Mesenchymal stem cell (in vitro differentiated cells and primary cell): ENCODE data around the gene ALDH18A1.

Source experiments
- DNase-seq: peaks from one replicate; pipeline ENCODE4 v3.0.0-alpha.2; 2013
- H2AFZ ChIP-seq: one replicate; pipeline ENCODE4 v1.6.1; 2013; ENCODE audit warnings: low read depth, mild to moderate bottlenecking, control low read depth, inconsistent platforms, low read length, moderate library complexity
- H2AK5ac ChIP-seq: 2 replicates; pipeline ENCODE4 v1.6.1; 2013; ENCODE audit warnings: low read length, moderate library complexity, mild to moderate bottlenecking, inconsistent platforms; ENCODE audit not compliant: severe bottlenecking
- H2BK120ac ChIP-seq: one replicate; pipeline ENCODE4 v1.6.1; 2013; ENCODE audit warnings: low read depth, mild to moderate bottlenecking, inconsistent platforms, low read length, moderate library complexity
- H2BK12ac ChIP-seq, 2 experiments: one replicate each; pipeline ENCODE4 v1.6.1; 2013; ENCODE audit warnings: inconsistent platforms in 2 of 2, low read length in 2 of 2, mild to moderate bottlenecking in 2 of 2, moderate library complexity in 2 of 2, control low read depth in 1 of 2
- H2BK15ac ChIP-seq: one replicate; pipeline ENCODE4 v1.6.1; 2013; ENCODE audit warnings: mild to moderate bottlenecking, low read depth, inconsistent platforms; ENCODE audit not compliant: poor library complexity, severe bottlenecking
- H2BK5ac ChIP-seq: 2 replicates; pipeline ENCODE4 v1.6.1; 2013; ENCODE audit warnings: low read depth, mild to moderate bottlenecking, low read length, control low read depth, inconsistent platforms; ENCODE audit not compliant: poor library complexity, severe bottlenecking
- H3K14ac ChIP-seq, 2 experiments: one replicate each; pipeline ENCODE4 v1.6.1; 2013; ENCODE audit warnings: inconsistent platforms in 2 of 2, low read length in 2 of 2, control low read depth in 1 of 2, mild to moderate bottlenecking in 1 of 2, moderate library complexity in 1 of 2
- H3K18ac ChIP-seq, 2 experiments: one replicate each; pipeline ENCODE4 v1.6.1; 2013; ENCODE audit warnings: inconsistent platforms in 2 of 2, low read length in 2 of 2, control low read depth in 1 of 2, low read depth in 1 of 2, mild to moderate bottlenecking in 1 of 2
- H3K23ac ChIP-seq, 2 experiments: one replicate each; pipeline ENCODE4 v1.6.1; 2013; ENCODE audit warnings: inconsistent platforms in 2 of 2, low read length in 2 of 2, mild to moderate bottlenecking in 2 of 2, moderate library complexity in 2 of 2, control low read depth in 1 of 2
- H3K27ac ChIP-seq: 2 replicates; pipeline ENCODE4 v1.5.1; 2013; ENCODE audit warnings: mild to moderate bottlenecking, moderate library complexity, low read length, control low read depth, inconsistent platforms; ENCODE audit not compliant: poor library complexity, severe bottlenecking
- H3K27me3 ChIP-seq, 2 experiments: 2 replicates each; pipeline versions ENCODE4 v1.6.1 to v1.7.0; 2013; ENCODE audit warnings: low read length in 2 of 2, mild to moderate bottlenecking in 2 of 2, moderate library complexity in 2 of 2, control low read depth in 1 of 2, inconsistent platforms in 1 of 2; ENCODE audit not compliant: control insufficient read depth in 1 of 2, insufficient read depth in 1 of 2
- H3K36me3 ChIP-seq, 2 experiments: 2 replicates each; pipeline versions ENCODE4 v1.6.1 to v1.7.0; 2013; ENCODE audit warnings: low read length in 2 of 2, control low read depth in 1 of 2, inconsistent platforms in 1 of 2, low read depth in 1 of 2, mild to moderate bottlenecking in 1 of 2; ENCODE audit not compliant: insufficient read depth in 2 of 2, control insufficient read depth in 1 of 2
- H3K4ac ChIP-seq, 2 experiments: one replicate each; pipeline ENCODE4 v1.6.1; 2013; ENCODE audit warnings: inconsistent platforms in 2 of 2, low read length in 2 of 2, mild to moderate bottlenecking in 2 of 2, moderate library complexity in 2 of 2, control low read depth in 1 of 2, low read depth in 1 of 2
- H3K4me1 ChIP-seq: 2 replicates; pipeline ENCODE4 v1.6.1; 2013; ENCODE audit warnings: low read depth, low read length, control low read depth; ENCODE audit not compliant: control insufficient read depth, insufficient read depth
- H3K4me2 ChIP-seq: 2 replicates; pipeline ENCODE4 v1.6.1; 2013; ENCODE audit warnings: low read length, mild to moderate bottlenecking, inconsistent platforms; ENCODE audit not compliant: poor library complexity, severe bottlenecking
- H3K4me3 ChIP-seq, 2 experiments: 2 replicates each; pipeline versions ENCODE4 v1.5.1 to v1.7.0; 2013; ENCODE audit warnings: low read length in 2 of 2, mild to moderate bottlenecking in 2 of 2, control low read depth in 1 of 2, low read depth in 1 of 2; ENCODE audit not compliant: insufficient read depth in 1 of 2
- H3K79me1 ChIP-seq: replicated peaks from 2 replicates; pipeline ENCODE4 v1.6.1; 2013; ENCODE audit warnings: mild to moderate bottlenecking, control low read depth, low read length, inconsistent platforms; ENCODE audit not compliant: poor library complexity, severe bottlenecking
- H3K9ac ChIP-seq: 2 replicates; pipeline ENCODE4 v1.7.0; 2013; ENCODE audit warnings: mild to moderate bottlenecking, low read length, moderate library complexity
- H3K9me3 ChIP-seq: 2 replicates; pipeline ENCODE4 v1.7.0; 2013; ENCODE audit warnings: mild to moderate bottlenecking, low read length; ENCODE audit not compliant: control insufficient read depth
- H4K8ac ChIP-seq: one replicate; pipeline ENCODE4 v1.6.1; 2013; ENCODE audit warnings: inconsistent platforms, mild to moderate bottlenecking, low read length, moderate library complexity
- H4K91ac ChIP-seq: one replicate; pipeline ENCODE4 v1.6.1; 2013; ENCODE audit warnings: mild to moderate bottlenecking, low read length, inconsistent platforms
- WGBS: methylation state at CpG from one replicate; pipeline ENCODE4 v1.1.7; 2013; ENCODE audit warnings: mixed read lengths; 5-methylcytosine and 5-hydroxymethylcytosine counted together

ALDH18A1 gene

DNA sequence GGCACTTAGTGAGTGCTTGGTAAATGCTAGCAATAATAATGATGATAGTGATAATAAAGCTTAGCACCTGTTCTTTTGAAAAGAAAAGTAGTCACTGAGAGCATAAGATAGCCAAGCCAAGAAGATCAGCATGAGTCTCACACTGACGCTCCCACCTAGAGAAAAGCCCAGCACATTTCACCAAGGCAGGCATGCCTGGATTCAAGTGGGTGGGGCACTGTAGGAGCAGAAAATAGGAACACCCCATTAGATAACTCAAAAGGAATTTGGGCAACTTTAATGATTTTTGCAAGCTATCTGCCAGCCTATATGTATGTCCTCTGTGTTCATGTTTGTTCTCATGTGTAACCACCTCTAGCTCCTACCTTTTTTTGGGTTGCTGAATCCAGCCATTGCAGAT lies 77.2 kb downstream of the ALDH18A1 start:
- Histone ChIP-seq H2BK120ac (no peak overlapping the region), H2BK15ac (no peak overlapping the region), H3K4me1 (no peaks in the 10 kb centered on the region), H3K9ac (no peak overlapping the region), H4K91ac (no peak overlapping the region), H2BK5ac (no peak overlapping the region), H3K18ac (no peak overlapping the region), H3K23ac (no peak overlapping the region), H3K27me3 (peaks cover 26 to 39% of the 10 kb centered on the region in 2 experiments), H4K8ac (no peak overlapping the region), H2AFZ (no peak overlapping the region), H3K36me3 (no peaks in the 10 kb centered on the region), H2BK12ac (no peak overlapping the region), H3K27ac (no peak overlapping the region), H3K4me2 (no peak overlapping the region), H3K4ac (no peak overlapping the region), H2AK5ac (no peak overlapping the region), H3K79me1 (no peaks in the 10 kb centered on the region), H3K9me3 (no peaks in the 10 kb centered on the region), H3K14ac (no peak overlapping the region), H3K4me3 (no peak overlapping the region)
- no peak for DNase-seq
- WGBS, result 80% methylated on average over 1 of the region's 1 CpG

DNA sequence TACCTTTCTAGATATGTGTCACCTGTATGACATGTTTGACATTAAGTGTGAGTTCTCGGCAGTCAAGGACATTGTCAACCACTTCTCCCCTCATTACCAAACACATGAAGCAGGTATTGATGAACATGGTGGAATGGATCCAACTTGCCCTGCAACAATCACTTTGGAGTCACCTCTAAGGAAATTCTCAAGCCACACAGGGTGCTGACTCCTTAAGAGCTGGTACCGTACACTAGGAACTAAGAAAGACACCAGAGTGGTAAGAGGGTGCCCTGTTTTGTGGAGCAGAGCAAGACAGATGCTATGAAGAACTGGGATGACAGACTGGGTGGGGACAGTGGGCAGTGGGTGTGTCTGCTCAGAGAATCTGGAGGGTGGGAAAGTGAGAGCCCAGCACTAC lies 77.9 kb downstream of the ALDH18A1 start:
- no peak overlapping the region for H4K91ac ChIP-seq
- no peak overlapping the region for H2BK120ac ChIP-seq
- no peak overlapping the region for H2BK5ac ChIP-seq
- peaks cover 31 to 38% of the 10 kb centered on the region in 2 experiments for H3K27me3 ChIP-seq
- H2BK12ac ChIP-seq, result no peak overlapping the region
- H3K9ac ChIP-seq, result no peak overlapping the region
- H3K4me1 ChIP-seq, result no peaks in the 10 kb centered on the region
- WGBS, result 92% methylated on average over 1 of the region's 2 CpGs
- H3K18ac ChIP-seq, result no peak overlapping the region
- no peak overlapping the region for H3K14ac ChIP-seq
- no peak overlapping the region for H3K27ac ChIP-seq
- no peak overlapping the region for H4K8ac ChIP-seq
- no peak overlapping the region for H2AFZ ChIP-seq
- no peaks in the 10 kb centered on the region for H3K9me3 ChIP-seq
- no peaks in the 10 kb centered on the region for H3K79me1 ChIP-seq
- H3K4me2 ChIP-seq, result no peak overlapping the region
- no peak overlapping the region for H2AK5ac ChIP-seq
- H3K36me3 ChIP-seq, result no peaks in the 10 kb centered on the region
- H3K23ac ChIP-seq, result no peak overlapping the region
- no peak overlapping the region for H2BK15ac ChIP-seq
- no peak for DNase-seq
- no peak overlapping the region for H3K4ac ChIP-seq
- H3K4me3 ChIP-seq, result no peak overlapping the region

DNA sequence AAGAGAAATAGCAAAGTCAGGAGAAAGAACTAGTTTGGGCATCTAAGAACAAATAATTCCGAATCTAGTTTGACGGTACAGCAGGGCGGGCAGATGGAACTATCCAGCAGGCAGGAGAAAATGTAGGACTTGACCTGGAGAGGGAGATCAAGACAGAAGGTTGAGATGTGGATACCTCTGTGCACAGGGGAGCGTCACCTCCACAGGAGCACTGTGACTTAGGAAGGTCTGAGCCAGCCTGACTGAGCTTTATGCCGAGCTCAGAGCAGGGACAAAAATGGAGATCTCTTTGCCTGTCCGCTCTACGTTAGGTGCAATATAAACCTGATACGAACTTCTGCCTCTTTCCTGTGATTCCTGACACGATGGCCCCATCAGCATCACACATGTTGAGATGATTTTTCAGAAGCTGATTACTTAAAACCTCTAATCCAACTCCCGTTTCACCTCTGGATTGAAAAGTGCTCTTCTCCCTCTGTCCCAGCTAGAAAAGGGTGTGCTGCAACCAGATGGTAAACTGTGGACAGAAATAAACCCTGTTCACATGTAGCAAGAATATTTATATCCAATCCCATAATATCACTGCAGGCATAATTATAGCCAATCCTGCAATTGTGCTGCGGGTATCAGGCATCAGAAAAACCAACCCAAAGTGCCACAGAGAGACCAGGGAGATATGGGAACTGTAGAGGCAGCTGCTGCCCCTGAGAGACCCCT lies 81.7 kb downstream of the ALDH18A1 start:
- H3K14ac ChIP-seq, result no peak overlapping the region
- H4K91ac ChIP-seq, result no peak overlapping the region
- H2BK5ac ChIP-seq, result no peak overlapping the region
- H4K8ac ChIP-seq, result no peak overlapping the region
- H3K4me3 ChIP-seq, result no peak overlapping the region
- no peak overlapping the region for H2BK15ac ChIP-seq
- H2AK5ac ChIP-seq, result no peak overlapping the region
- no peaks in the 10 kb centered on the region for H3K79me1 ChIP-seq
- no peak overlapping the region for H3K23ac ChIP-seq
- no peak overlapping the region for H3K27ac ChIP-seq
- WGBS, result 80% methylated on average over 11 of the region's 11 CpGs
- H2BK12ac ChIP-seq, result no peak overlapping the region
- no peak overlapping the region for H3K9ac ChIP-seq
- no peaks in the 10 kb centered on the region for H3K9me3 ChIP-seq
- H3K18ac ChIP-seq, result no peak overlapping the region
- DNase-seq, result no peak
- H3K4me2 ChIP-seq, result no peak overlapping the region
- no peak overlapping the region for H2BK120ac ChIP-seq
- no peak overlapping the region for H3K4ac ChIP-seq
- H3K36me3 ChIP-seq, result no peaks in the 10 kb centered on the region
- H3K4me1 ChIP-seq, result no peaks in the 10 kb centered on the region
- no peak overlapping the region for H2AFZ ChIP-seq
- peaks cover 22 to 29% of the 10 kb centered on the region in 2 experiments for H3K27me3 ChIP-seq

DNA sequence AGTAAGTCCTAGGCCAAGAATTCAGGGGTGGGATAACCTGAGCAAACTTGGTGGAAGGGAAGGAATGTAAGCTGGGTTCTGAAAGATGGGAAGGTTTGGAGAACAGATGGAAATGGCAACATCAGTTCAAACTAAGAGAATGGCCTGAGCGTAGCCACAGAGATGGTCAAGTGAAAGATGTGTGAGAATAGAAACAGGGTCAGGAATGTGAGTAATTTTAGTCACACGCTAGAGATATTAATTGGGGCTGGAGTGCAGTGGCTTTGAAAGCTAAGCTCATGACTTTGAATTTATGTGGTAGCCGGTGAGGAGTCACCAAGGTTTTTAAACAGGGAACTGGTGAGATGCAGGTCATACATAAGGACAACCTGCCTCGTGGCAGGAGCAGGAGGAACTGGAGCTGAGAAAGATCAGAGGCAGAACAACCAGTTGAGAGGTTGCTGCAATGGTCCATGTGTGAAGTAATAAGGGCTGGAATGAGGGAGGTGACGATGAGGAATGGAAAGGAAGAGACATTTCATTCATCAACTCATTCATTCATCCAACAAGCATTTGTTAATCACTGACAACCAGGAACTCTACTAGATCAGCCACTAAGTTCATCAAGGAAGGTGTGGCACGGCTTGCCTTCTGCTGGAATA lies 82.4 kb downstream of the ALDH18A1 start:
- Histone ChIP-seq H4K8ac (no peak overlapping the region), H3K27me3 (peaks cover 14 to 29% of the 10 kb centered on the region in 2 experiments), H3K4me2 (no peak overlapping the region), H3K4me3 (no peak overlapping the region), H3K36me3 (no peaks in the 10 kb centered on the region), H3K9ac (no peak overlapping the region), H4K91ac (no peak overlapping the region), H3K4me1 (no peaks in the 10 kb centered on the region), H3K79me1 (no peaks in the 10 kb centered on the region), H3K23ac (no peak overlapping the region), H3K4ac (no peak overlapping the region), H2AFZ (no peak overlapping the region), H3K9me3 (no peaks in the 10 kb centered on the region), H3K14ac (no peak overlapping the region), H3K18ac (no peak overlapping the region), H2BK12ac (no peak overlapping the region), H2BK5ac (no peak overlapping the region), H2BK120ac (no peak overlapping the region), H2AK5ac (no peak overlapping the region), H3K27ac (no peak overlapping the region), H2BK15ac (no peak overlapping the region)
- no peak for DNase-seq
- WGBS, result 74% methylated on average over 6 of the region's 6 CpGs
